ENCODE data around the gene LRRIQ1.
"Not testable (repeated sequence)": the region's sequence is repeated elsewhere in the genome, so short reads cannot be mapped to it uniquely, and the experiment has no call there.

Gene LRRIQ1

DNA sequence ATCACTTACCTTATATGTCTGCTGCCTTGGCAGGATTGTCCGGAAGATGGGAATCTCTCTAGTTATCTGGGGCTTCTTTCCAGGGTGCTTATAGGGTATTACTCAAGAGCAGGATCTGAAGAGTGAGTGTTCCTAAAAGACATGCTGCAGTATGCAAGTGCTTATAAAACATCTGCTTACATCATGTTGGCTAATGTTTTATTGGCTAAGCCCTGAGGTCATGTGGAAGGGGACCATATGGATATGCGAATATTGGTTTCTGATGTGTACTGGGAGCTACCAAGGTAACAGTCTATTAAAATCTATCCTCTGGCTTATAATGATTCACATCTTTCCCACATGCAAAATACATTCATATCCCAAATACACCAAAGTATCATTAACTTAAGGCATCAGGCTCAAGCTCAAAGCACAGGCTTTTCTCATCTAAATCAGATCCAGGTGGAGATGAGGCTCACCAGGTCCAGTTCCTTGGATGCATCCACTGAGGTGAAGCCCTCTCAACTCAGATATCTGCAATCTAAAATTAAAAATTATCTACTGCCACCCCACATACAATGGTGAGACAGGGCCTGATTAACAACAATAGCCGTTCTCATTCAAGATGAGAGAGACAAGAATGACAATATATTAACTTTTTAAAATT lies 29.8 kb downstream of the LRRIQ1 start:
- no peak for DNase-seq

DNA sequence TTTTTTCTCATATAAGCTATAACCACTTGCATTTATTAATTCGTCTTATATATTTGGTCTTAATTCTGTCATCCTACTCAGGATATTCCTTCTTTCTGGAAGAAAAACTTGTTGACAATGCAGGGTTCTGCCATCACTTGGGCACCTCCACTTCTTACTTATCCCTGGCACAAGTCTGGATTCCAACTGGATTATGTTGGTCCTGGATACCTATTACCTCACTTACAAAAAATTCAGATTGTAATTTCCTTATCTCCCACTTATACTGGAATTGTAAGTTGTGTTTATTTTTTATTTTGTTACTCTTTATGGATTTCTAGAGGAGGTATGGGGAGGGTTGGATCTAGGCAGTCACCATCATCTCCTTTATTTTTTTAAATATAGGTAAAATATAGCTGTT lies 36.7 kb downstream of the LRRIQ1 start:
- DNase-seq: no peak

DNA sequence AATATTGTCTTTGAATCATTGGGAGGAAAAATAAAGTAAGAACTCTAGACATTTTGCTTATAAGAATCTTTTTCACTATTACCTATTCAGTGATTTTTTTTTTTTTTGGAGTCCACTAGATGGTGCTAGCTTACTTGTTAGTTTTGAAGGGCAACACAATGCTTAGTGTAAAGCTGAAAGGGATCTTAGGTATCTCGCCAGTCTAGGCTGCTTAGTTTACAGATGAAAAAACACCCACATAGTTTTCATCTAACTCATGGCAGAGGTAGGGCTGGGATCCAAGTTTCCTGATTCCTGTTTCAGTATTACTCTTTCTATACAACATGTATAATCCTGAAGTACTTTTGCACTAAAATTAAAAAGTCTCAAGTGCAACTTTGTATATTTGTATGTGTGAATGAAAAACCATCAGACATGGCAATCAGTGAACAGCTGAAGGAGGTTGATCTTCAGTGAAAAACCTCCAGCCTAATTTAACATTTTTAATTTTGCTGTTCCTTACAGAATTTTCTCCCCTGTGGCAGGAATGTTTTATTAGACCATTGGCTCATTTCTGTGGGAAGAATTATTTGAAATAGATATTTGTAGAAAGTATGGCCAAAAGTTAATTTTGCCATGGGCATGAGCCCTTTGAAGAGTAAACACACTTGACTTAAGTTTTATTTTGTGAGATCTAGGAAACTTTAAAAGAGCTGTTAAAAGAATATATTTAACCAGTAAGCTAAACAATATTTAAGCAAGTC lies 40.7 kb downstream of the LRRIQ1 start:
- DNase-seq: no peak

DNA sequence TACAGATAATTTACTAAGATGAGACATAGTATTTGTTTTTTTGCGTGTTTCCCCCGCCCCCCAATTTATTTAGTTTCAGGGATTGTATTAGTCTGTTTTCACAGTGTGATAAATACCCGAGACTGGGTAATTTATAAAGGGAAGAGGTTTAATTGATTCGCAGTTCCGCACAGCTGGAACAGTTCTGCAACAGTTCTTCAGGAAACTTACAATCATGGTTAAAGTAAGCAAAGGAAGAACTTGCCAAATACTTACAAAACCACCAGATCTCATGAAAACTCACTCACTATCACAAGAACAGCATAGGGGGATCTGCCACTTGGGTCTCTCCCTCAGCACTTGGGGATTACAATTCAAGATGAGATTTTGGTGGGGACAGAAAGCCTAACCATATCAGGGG lies 48.9 kb downstream of the LRRIQ1 start:
- no peak for DNase-seq

DNA sequence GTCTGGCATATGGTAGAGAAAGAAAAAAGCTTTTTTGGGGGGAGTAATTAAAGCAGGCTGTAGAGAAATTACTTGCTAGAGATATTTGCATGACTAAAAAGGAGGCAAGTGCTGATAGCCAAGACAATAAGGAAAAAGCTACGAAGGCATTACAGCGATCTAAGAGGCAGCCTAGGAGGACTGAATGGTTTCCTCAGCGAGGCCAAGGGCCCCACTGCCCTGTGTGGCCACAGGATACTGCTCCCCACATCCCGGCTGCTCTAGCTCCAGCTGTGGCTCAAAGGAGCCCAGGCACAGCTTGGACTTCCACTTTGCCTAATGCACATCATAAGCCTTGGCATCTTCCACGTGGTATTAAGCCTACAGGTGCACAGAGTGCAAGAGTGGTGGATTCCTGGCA lies 53.6 kb downstream of the LRRIQ1 start:
- DNase-seq: no peak

DNA sequence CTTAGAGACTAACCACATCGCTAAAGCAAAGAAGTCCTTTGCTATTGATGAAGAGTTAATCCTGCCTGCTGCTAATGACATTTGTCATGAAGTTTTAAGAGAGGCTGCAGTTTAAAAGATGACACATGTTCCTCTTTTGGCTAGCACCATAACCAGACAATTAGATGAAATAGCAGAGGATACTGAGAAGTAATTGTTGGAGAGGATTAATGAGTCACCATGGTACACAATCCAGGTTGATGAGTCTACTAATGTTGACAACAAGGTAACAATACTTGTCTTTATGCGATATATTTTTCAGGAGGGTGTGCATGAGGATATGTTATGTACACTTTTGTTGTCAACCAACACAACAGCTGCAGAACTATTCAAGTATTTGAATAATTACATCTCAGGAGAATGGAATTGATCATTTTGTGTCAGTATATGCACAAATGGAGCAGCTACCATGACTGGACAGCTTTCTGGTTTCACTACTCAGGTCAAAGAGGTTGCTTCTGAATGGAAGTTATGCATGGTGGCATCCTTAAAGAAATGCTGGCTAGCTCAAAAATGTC lies 56.7 kb downstream of the LRRIQ1 start:
- DNase-seq: no peak

DNA sequence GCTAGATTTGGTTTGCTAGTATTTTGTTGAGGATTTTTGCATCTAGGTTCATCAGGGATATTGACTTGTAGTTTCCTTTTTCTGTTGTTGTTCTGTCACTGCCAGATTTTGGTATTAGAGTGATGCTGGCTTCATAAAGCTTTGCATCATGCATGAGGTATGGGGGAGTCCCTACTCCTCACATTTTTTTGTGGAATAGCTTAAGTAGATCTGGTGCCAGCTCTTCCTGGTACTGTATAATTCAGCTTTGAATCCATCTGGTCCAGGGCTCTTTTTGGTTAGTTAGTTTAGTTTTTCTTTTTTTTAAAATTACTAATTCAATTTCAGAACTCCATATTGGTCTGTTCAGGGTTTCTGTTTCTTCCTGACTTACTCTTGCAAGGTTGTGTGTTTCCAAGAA lies 59.4 kb downstream of the LRRIQ1 start:
- DNase-seq: no peak

DNA sequence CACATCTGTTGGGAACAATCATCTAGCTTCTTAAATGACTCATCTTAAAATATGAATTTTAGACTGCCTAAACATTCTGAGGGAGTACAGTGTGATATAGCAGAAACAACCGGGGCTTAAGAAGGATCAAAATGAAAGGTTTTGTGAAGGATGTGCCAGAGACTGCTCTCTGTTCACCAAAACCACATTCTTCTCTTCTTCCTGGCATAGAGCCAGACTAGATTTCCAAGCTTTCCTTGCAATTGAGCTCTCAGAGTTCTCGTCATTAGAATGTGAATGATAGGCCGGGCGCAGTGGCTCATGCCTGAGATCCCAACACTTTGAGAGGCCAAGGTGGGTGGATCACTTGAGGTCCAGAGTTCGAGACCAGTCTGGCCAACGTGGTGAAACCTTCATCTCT lies 94.5 kb downstream of the LRRIQ1 start:
- no peak for DNase-seq

DNA sequence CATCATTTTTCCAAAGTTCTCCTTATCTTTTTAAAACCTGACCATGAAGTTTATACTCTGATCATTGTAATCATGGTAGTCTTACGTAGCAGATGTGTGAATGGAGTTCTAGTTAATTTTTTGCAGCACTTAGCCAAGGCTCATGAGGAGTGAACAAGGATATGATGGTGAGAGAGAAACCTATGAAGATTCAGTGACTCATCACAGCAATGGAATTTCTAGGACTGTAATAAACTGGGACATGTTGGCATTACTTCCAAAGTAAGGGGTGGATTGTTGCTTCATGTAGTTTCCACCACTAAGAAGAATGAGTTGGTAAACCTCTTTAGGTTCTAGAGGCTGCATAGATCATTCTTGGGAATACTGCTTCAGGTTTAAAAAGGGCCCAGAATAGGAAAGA lies 102.7 kb downstream of the LRRIQ1 start:
- no peak for DNase-seq

DNA sequence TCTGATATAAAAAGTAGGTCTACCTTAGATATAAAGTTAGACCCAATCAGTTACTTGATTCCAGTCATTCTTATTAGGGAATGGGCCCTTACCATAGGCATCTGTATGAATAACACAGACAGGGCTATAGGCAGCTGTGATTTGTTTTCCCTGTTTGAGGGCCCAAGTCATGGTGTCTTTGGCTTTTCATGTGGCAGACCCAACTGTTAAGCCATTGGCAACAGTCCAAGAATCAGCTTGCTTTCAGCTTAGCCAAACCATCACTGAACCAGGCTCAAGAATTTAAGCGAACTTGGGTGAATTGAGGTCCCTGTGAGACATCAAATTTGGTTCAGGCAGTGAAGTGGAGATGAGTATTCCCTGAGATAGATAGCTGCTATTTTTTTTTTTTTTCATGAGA lies 111.2 kb downstream of the LRRIQ1 start:
- no peak for DNase-seq

DNA sequence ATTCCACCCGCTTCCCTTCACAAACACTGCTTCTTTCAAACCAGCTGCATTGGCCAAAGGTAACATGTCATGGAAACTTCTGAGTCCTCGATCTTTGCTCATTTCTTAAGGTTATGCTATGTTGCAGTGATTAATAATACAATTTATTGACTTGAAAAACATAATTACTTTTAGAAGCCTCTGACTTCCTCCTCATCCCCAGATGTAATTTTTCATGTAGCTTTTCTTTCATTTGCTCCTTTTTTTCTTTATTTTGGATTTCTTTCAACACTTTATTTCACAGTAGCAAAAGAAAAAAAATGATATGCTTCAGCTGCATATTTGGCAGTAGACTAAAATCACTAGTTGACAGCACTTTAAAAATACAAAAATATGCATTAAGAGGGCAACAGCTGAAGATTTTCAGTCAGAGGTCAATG lies 116.2 kb downstream of the LRRIQ1 start:
- DNase-seq: no peak

DNA sequence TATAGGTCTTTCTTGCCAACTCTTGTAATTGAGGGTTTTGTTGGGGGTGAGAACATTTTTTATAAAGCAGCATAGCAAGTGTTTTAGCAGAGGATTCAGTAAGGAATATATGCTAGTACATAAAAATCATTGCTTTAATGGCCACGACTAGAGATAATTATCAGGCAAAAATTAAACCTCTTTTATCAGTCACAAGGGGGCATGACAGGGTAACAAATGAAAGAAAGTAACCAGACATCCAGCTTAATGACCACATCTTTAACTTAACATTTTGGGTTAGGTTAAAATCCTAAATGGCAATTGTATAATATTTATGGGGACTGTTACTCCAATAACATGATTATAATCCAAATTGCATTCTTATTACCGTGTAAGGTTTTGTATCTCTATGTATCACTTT lies 119.6 kb downstream of the LRRIQ1 start:
- DNase-seq: no peak

DNA sequence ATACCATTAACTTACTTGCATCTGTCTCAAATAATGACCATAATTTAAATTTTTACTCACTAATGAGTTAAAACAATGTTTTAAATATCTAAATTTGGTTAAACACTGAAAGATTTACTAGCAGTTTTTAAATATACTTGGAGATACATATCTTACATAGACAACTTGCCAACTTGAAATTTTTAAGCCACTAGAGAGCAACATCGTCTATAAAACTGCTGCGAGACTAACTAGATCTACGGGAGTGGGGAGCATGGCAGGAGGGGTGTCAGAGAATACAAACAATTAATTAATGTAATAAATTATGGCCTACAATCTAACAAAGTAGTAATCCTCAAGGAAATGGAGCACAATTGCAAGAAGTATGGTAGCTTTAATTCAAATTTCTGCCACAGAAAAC lies 120.4 kb downstream of the LRRIQ1 start:
- no peak for DNase-seq

DNA sequence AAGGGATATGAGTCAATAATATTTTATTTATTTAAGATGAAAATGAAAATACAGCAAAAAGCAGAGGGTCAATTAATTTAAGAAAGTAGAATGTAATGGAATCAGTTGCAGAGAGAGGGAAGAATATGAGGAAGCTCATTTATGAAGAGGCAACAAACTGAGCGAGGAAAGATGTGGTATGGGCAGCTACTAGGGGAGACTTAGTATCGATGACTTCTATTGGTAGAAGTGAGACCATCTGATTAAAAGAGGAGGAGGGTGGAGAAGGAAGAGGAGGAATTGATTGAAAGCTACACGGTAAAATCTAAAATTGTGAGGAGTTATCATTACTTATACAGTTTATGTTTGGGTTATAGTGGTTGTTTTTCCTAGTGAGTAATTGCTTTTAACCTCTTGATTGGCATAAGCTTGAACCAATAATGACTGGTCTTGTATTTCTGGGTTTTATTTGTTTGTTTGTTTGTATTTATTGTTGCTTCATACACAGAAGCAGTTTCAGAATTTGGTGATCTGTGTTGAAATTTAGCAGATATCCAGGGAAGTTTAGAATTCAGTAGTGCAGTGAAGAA lies 121.0 kb downstream of the LRRIQ1 start:
- DNase-seq: no peak

DNA sequence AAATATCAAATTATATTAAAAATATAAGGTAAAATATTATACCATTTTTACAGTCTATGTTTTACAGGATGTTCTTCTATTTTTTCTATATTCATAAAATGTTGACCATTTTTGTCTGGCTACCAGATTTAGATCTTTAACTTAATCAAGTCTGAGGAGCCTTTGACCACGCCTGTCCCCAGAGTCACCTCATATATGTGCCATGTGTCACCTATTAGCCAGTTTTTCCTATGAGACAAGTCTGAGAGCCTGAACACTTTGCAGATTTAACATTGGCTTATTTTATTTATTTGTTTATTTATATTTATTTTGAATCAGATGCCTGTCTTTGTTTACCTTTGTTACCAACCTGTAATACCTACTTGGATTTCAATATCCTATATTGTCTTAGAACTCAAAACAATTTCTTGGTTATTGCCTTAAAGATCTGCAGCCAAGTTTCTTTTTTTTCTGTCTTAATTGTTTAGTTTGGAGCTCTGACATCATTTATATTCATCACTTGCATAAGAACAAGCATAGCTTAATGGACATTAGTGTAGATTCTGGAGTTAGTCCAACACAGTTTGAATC lies 127.7 kb downstream of the LRRIQ1 start:
- no peak for DNase-seq

DNA sequence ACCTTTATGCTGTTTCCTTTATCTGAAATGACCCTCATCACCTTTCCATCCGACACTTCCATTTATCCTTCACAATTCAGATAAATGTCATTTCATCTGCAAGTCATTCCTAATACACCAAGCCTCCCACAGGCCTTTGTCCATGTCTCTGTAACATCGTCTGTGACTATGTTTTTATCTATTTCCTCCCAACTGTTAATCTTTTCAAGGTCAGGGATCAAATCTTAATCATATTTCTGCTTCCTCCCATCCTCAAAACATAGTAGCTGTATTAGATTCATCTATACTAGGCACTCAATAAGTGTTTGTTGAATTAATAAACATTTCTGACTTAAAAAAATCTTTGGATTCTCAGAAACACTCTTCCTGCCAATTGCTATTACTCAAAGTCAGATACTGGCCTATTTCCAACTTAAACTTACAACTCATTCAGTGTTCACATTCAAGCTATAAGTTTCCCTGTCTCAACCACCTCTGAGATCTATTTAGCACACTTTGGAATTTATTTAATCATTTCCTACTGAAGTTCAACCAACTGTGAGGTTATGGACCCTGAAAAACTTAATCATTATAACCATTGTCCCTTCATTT lies 143.6 kb downstream of the LRRIQ1 start:
- DNase-seq: no peak

DNA sequence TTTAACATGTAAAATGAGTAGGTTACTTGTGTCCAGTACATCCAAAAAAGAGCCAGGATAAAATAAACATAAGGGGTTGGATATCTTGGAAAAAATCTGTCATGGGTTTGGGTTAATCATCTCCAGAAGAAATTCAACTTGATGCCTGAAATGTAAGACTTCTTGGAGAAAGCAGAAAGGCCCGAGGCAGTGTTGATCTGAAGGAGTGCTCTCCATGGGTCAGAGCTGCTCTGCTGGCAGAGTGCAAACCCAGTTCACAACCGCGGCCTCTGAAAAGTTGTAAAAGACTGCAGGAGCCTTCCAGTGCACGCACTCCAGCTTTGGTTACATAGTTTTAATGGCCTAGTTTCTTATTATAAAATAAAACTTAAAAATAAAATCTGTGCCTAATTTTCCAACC lies 146.5 kb downstream of the LRRIQ1 start:
- no peak for DNase-seq

DNA sequence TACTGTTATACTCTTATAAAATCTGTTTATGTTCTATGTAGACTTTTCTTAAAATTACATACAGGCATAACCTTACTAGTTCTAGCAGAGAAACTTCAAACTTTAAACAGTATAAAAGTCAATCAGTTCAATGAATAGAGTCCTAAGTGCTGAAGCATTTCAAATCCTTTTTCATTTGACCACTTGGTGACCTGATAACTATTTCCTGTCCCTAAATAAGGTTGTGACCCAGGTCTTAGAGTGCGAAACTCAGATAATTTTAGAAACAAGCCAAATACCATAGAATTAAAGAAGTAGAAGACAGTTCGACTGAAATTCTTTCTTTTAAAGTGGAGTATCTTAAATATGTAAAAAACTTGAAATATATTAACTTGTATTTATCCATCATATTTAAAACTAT lies 147.7 kb downstream of the LRRIQ1 start:
- DNase-seq: no peak

DNA sequence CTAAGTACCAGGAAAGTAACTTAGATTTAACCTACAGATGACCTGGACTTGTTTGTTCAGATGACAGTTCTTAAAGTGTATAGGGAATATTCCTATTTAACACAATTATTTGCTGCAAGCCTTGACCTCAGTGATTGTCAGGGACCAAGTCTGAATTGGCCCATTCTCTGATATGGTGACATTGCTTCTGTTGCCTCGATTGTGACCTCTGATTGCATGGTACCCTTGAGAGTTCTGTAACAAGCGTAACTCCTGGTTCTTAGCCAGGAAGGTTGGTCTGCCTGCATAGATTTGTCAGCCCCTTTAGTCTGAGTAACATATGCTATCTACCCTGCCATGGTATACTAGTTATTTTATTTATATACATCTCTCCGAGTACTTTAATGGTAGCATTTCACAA lies 150.1 kb downstream of the LRRIQ1 start:
- no peak for DNase-seq

DNA sequence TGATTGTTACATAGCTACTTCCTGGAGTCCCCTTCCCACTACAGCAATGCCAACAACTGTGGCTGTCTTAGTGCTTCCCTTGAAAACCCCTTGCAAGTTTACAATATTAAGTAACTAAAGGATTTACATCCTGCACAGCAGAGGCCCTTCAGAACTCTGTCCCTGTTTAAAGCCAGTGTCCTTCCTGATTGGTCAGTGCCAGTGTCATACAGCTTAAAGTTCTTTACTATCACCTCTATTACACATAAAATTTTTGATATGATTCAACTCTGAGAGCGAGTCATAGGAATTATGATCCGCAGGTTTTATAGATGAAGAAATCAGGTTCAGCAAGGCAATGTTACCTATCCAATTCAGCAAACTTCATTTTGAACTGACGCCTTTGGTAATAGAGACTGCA lies 152.5 kb downstream of the LRRIQ1 start:
- no peak for DNase-seq

DNA sequence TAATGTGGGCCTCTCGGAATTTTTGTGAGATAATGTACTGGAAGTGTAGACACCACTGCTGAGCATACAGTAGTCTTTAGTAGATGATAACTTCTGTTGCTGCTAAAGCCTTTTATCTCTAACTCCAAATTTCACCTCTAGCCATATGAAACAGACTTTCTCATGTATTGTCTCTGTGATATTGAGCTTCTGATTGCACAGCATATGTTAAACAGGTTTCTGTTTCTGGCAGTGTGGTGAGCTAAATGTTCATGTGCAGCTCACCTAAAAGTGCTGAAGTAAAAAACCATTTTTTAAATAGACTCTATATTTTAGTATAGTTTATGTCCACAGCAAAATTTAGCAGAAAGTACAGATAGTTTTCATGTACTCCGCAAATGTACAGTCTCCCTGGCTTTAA lies 154.6 kb downstream of the LRRIQ1 start:
- no peak for DNase-seq

DNA sequence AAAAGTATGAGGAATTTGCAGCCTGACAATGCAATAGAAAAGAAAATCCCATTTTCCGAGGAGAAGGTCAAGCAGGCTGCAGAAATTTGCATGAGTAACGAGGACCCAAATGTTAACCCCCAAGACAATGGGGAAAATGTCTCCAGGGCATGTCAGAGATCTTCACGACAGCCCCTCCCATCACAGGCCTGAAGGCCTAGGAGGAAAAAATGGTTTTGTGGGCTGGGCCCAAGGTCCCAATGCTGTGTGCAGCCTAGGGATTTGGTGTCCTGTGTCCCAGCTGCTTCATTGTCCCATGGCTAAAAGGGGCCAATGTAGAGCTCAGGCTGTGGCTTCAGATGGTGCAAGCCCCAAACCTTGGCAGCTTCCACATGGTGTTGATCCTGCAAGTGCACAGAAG lies 167.7 kb downstream of the LRRIQ1 start:
- DNase-seq: not testable (repeated sequence)

DNA sequence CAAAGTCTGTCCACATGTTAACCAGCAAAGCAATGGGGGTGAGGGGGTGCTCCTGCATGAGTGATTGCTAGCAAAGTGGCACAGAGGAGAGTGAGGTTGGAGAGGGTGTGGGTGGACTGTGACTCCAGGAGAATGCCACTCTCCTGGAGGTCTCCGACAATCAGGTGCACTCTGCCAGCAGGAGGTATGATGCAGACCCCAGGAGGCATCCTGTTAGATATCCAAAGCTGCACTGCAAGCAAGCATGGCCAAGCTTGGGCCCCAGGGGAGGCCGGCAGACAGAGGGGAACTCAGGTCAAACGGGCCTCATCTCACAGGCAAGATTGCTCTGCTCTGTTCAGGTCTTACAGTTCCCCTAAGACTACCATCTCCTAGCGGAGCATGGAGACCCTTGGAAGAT lies 170.4 kb downstream of the LRRIQ1 start:
- DNase-seq: no peak

DNA sequence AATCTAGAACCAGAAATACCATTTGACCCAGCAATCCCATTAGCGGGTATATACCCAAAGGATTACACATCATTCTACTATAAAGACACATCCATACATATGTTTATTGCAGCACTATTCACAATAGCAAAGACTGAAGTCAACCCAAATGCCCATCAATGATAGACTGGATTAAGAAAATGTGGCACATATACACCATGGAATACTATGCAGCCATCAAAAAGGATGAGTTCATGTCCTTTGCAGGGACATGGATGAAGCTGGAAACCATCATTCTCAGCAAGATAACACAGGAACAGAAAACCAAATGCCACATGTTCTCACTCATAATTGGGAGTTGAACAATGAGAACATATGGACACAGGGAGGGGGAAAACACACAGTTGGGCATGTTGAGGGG lies 188.2 kb downstream of the LRRIQ1 start:
- not testable (repeated sequence) for DNase-seq
